ENCODE measurements around the gene GATA5. TPM values are rescaled to one million over a fixed set of nuclear protein-coding genes. Genes with fewer than 3 reads are reported as not detected.

Gene GATA5
- polyA plus RNA-seq, 1 of the 3 experiments (the other 2 are of a cell fraction) = not detected

DNA sequence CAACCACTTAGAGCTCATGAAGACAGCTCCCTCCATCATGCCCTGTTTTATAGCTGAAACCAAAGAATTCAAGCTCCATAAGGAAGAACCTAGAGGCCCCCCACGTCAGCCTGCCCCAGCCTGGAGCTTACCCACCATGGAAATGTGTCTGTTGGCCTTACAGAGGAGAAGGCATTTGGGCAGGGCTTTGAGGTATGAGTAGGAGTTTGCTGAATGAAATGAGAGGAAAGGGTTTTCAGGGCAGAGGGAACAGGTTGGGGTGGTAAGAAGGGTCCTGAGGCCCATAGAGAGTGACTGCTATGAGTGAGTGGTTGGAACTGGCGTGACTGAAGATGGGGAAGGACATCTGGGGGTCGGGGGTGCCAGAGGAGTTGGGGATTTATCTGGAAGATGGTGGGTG lies 12.7 kb upstream of the GATA5 start:
- Histone ChIP-seq H3F3A (replicated peaks; ENCODE audit: insufficient read depth) (no peaks in the 10 kb centered on the region), H3K27ac (ENCODE audit: low read depth in 2 of 2, low read length in 1 of 2) (no peak overlapping the region), H3K9ac (no peak overlapping the region), H3K27me3 (ENCODE audit: insufficient read depth) (peaks cover 17% of the 10 kb centered on the region; the same call in 1 of the 2 replicates), H2AFZ (ENCODE audit: low read depth) (no peak overlapping the region), H4K20me1 (ENCODE audit: insufficient read depth) (no peaks in the 10 kb centered on the region), H3K9me2 (no peaks in the 10 kb centered on the region), H3K9me3 (no peaks in the 10 kb centered on the region), H3K4me1 (ENCODE audit: control insufficient read depth in 1 of 2, insufficient read depth in 2 of 2, low read depth in 1 of 2, low read length in 1 of 2) (peaks cover 0 to 5% of the 10 kb centered on the region in 2 experiments; a peak in 1 of 4 replicates), H3K4me3 (ENCODE audit: low read depth in 2 of 2, low read length in 1 of 2) (no peak overlapping the region), H3K4me2 (no peak overlapping the region), H3K36me3 (replicated peaks in 1 of 2; ENCODE audit: control insufficient read depth in 1 of 2, insufficient read depth in 2 of 2, low read length in 1 of 2) (no peaks in the 10 kb centered on the region), H3K79me2 (ENCODE audit: insufficient read depth) (no peaks in the 10 kb centered on the region)
- no peak for DNase-seq
- ChIA-PET POLR2A (no interaction called here), CTCF (interaction anchor here (0.9 to 1.1 kb wide), 2 partner anchors 10 to 11 kb away, joined by 4 to 6 read pairs; no protein-coding TSS in a partner anchor)
- TF ChIP-seq, protein P1, sequence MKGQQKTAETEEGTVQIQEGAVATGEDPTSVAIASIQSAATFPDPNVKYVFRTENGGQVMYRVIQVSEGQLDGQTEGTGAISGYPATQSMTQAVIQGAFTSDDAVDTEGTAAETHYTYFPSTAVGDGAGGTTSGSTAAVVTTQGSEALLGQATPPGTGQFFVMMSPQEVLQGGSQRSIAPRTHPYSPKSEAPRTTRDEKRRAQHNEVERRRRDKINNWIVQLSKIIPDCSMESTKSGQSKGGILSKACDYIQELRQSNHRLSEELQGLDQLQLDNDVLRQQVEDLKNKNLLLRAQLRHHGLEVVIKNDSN (IDR thresholded peaks at IDR 0.05; ENCODE audit: borderline replicate concordance, low read depth) = no peak
- TF ChIP-seq SIN3A (IDR thresholded peaks at IDR 0.05; ENCODE audit: borderline replicate concordance, low read depth, low read length) (no peak), FOXM1 (IDR thresholded peaks at IDR 0.05; ENCODE audit: low read depth) (no peak), MEF2A (IDR thresholded peaks at IDR 0.05; ENCODE audit: borderline replicate concordance, low read depth) (no peak), NFIC (IDR thresholded peaks at IDR 0.05; ENCODE audit: borderline replicate concordance) (no peak), TAF1 (IDR thresholded peaks at IDR 0.05; ENCODE audit: borderline replicate concordance, low read depth, low read length) (no peak), RXRA (IDR thresholded peaks at IDR 0.05; ENCODE audit: borderline replicate concordance, low read depth) (no peak), RFX5 (IDR thresholded peaks at IDR 0.05; ENCODE audit: low read length) (no peak), ELF1 (IDR thresholded peaks at IDR 0.05) (no peak), MXI1 (IDR thresholded peaks at IDR 0.05; ENCODE audit: low read depth, low read length) (no peak), NRF1 (IDR thresholded peaks at IDR 0.05; ENCODE audit: low read depth, low read length) (no peak), TCF12 (IDR thresholded peaks at IDR 0.05) (no peak), FOXJ3 (CRISPR knock-in tag; IDR thresholded peaks at IDR 0.05) (no peak), SMC3 (IDR thresholded peaks at IDR 0.05; ENCODE audit: low read depth, low read length) (no peak), JUND (IDR thresholded peaks at IDR 0.05) (no peak), RCOR1 (IDR thresholded peaks at IDR 0.05; ENCODE audit: low read length) (no peak), CTCF (IDR thresholded peaks at IDR 0.05) (no peak)
- TF ChIP-seq, protein P2, sequence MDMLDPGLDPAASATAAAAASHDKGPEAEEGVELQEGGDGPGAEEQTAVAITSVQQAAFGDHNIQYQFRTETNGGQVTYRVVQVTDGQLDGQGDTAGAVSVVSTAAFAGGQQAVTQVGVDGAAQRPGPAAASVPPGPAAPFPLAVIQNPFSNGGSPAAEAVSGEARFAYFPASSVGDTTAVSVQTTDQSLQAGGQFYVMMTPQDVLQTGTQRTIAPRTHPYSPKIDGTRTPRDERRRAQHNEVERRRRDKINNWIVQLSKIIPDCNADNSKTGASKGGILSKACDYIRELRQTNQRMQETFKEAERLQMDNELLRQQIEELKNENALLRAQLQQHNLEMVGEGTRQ (IDR thresholded peaks at IDR 0.05; ENCODE audit: borderline replicate concordance, low read depth, low read length) = no peak
- WGBS (ENCODE audit: low lambda C conversion rate) = 27% methylated on average over 3 of the region's 3 CpGs
